Measurements from ENCODE around the gene NAGPA.

- TF ChIP-seq, protein P1, sequence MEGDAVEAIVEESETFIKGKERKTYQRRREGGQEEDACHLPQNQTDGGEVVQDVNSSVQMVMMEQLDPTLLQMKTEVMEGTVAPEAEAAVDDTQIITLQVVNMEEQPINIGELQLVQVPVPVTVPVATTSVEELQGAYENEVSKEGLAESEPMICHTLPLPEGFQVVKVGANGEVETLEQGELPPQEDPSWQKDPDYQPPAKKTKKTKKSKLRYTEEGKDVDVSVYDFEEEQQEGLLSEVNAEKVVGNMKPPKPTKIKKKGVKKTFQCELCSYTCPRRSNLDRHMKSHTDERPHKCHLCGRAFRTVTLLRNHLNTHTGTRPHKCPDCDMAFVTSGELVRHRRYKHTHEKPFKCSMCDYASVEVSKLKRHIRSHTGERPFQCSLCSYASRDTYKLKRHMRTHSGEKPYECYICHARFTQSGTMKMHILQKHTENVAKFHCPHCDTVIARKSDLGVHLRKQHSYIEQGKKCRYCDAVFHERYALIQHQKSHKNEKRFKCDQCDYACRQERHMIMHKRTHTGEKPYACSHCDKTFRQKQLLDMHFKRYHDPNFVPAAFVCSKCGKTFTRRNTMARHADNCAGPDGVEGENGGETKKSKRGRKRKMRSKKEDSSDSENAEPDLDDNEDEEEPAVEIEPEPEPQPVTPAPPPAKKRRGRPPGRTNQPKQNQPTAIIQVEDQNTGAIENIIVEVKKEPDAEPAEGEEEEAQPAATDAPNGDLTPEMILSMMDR (optimal IDR thresholded peaks at IDR 0.05 in 1 of 3, IDR thresholded peaks at IDR 0.05 in 1 of 3, conservative IDR thresholded peaks at IDR 0.05 in 1 of 3; ENCODE audit: extremely low read depth in 1 of 3, insufficient read depth in 2 of 3, low read length in 3 of 3): no peak
- TF ChIP-seq EZH2 (IDR thresholded peaks at IDR 0.05; ENCODE audit: low read length): no peak
These were observed 3.4 kb downstream of the NAGPA start for GRCh38 chr16:5030251-5030870.

Data from keratinocyte (primary cell).